GM19468 (cell line): ENCODE data around the gene TAOK3.
"Not testable (repeated sequence)": the region's sequence is repeated elsewhere in the genome, so short reads cannot be mapped to it uniquely, and the experiment has no call there.

Experiments used
- ATAC-seq: cut with Tn5 transposase; IDR thresholded peaks from one replicate; pipeline ENCODE4 v1.9.1; 2021; ENCODE audit warnings: mild to moderate bottlenecking, moderate library complexity, moderate number of reproducible peaks; ENCODE audit not compliant: unreplicated experiment; ENCODE audit errors: extremely low read depth

The TAOK3 gene

GRCh38 chr12:118151755-118152154, 221.0 kb downstream of the TAOK3 start:
- no peak for ATAC-seq

- ATAC-seq, result no peak
These were observed 222.1 kb downstream of the TAOK3 start for GRCh38 chr12:118150625-118151024.

GRCh38 chr12:118148287-118148686, 224.4 kb downstream of the TAOK3 start:
- no peak for ATAC-seq

GRCh38 chr12:118145798-118146156, 226.9 kb downstream of the TAOK3 start:
- no peak for ATAC-seq

GRCh38 chr12:118145113-118145797, 227.5 kb downstream of the TAOK3 start:
- peak; percentile 38 for ATAC-seq

GRCh38 chr12:118144499-118144898, 228.2 kb downstream of the TAOK3 start:
- ATAC-seq, result no peak

- ATAC-seq, result no peak
These were observed 231.9 kb downstream of the TAOK3 start for GRCh38 chr12:118140825-118141224.

GRCh38 chr12:118137148-118137678, 235.5 kb downstream of the TAOK3 start:
- ATAC-seq, result no peak

- no peak for ATAC-seq
These were observed 236.1 kb downstream of the TAOK3 start for GRCh38 chr12:118136559-118137003.

- ATAC-seq, result peak; percentile 93
These were observed 236.7 kb downstream of the TAOK3 start, which contains the start of gene PEBP1 for GRCh38 chr12:118135788-118136558. TSS of gene PEBP1 (plus strand) at chr12:118136124. CDS start at chr12:118136210, 86 bp downstream.

- not testable (repeated sequence) for ATAC-seq
These were observed 243.3 kb downstream of the TAOK3 start for GRCh38 chr12:118129436-118129835.

- ATAC-seq, result no peak
These were observed 244.8 kb downstream of the TAOK3 start for GRCh38 chr12:118127867-118128266.

GRCh38 chr12:118126119-118126757, 246.5 kb downstream of the TAOK3 start:
- no peak for ATAC-seq

- ATAC-seq, result no peak
These were observed 247.0 kb downstream of the TAOK3 start for GRCh38 chr12:118125743-118126118.

- ATAC-seq, result no peak
These were observed 248.3 kb downstream of the TAOK3 start for GRCh38 chr12:118124333-118124874.

GRCh38 chr12:118122264-118122663, 250.4 kb downstream of the TAOK3 start:
- ATAC-seq, result no peak

GRCh38 chr12:118120579-118121363, 251.9 kb downstream of the TAOK3 start:
- ATAC-seq, result no peak

- no peak for ATAC-seq
These were observed 253.2 kb downstream of the TAOK3 start for GRCh38 chr12:118119449-118119879.

GRCh38 chr12:118109088-118109487, 263.6 kb downstream of the TAOK3 start:
- no peak for ATAC-seq

- ATAC-seq, result no peak
These were observed 265.0 kb downstream of the TAOK3 start for GRCh38 chr12:118107694-118108093.
